Measurements from ENCODE around the gene NCOA6. TPM values are rescaled to one million over a fixed set of nuclear protein-coding genes. Genes with fewer than 3 reads are reported as not detected.

NCOA6 gene
- total and polyA plus RNA-seq, 4 donors = 18.6 to 49.6 (median 33.6) TPM

GRCh38 chr20:34703424-34704176 lies 121.9 kb downstream of the NCOA6 start:
- peak overlapping the region; percentile 90 for H3K27ac ChIP-seq (ENCODE audit: low read depth, low read length)
- peak in 2 of 6 donors; percentile 24 to 52 for DNase-seq (ENCODE audit: low read depth in 4 of 6, low spot score in 6 of 6)
- peak overlapping the region; percentile 92 for H3K4me3 ChIP-seq (ENCODE audit: low read depth, low read length)
- no peaks in the 10 kb centered on the region for H3K9me3 ChIP-seq (ENCODE audit: control insufficient read depth, insufficient read depth, low read length)
- H3K36me3 ChIP-seq (ENCODE audit: control insufficient read depth, insufficient read depth, low read length) = peaks cover 3% of the 10 kb centered on the region
- no peaks in the 10 kb centered on the region for H3K27me3 ChIP-seq (ENCODE audit: control insufficient read depth, insufficient read depth, low read length)
- whole genome bisulfite sequencing (ENCODE audit: insufficient coverage) = 0% methylated on average over 16 of the region's 38 CpGs
- H3K4me1 ChIP-seq (ENCODE audit: control insufficient read depth, insufficient read depth, low read length) = peaks cover 23% of the 10 kb centered on the region

- Histone ChIP-seq H3K27me3 (ENCODE audit: control insufficient read depth, insufficient read depth, low read length) (no peaks in the 10 kb centered on the region), H3K27ac (ENCODE audit: low read depth, low read length) (no peak overlapping the region), H3K36me3 (ENCODE audit: control insufficient read depth, insufficient read depth, low read length) (peaks cover 3% of the 10 kb centered on the region), H3K4me1 (ENCODE audit: control insufficient read depth, insufficient read depth, low read length) (peaks cover 20% of the 10 kb centered on the region), H3K4me3 (ENCODE audit: low read depth, low read length) (peak overlapping the region; percentile 92), H3K9me3 (ENCODE audit: control insufficient read depth, insufficient read depth, low read length) (no peaks in the 10 kb centered on the region)
- 64% methylated on average over 1 of the region's 3 CpGs for WGBS (ENCODE audit: insufficient coverage)
- DNase-seq (ENCODE audit: low read depth in 4 of 6, low spot score in 6 of 6) = no peak
Measured at GRCh38 chr20:34703061-34703423, 122.4 kb downstream of the NCOA6 start.

- Histone ChIP-seq H3K36me3 (ENCODE audit: control insufficient read depth, insufficient read depth, low read length) (no peaks in the 10 kb centered on the region), H3K27ac (ENCODE audit: low read depth, low read length) (no peak overlapping the region), H3K4me1 (ENCODE audit: control insufficient read depth, insufficient read depth, low read length) (peaks cover 20% of the 10 kb centered on the region), H3K27me3 (ENCODE audit: control insufficient read depth, insufficient read depth, low read length) (no peaks in the 10 kb centered on the region), H3K4me3 (ENCODE audit: low read depth, low read length) (no peak overlapping the region), H3K9me3 (ENCODE audit: control insufficient read depth, insufficient read depth, low read length) (no peaks in the 10 kb centered on the region)
- DNase-seq (ENCODE audit: low read depth in 4 of 6, low spot score in 6 of 6) = no peak
- 88% methylated on average over 5 of the region's 6 CpGs for WGBS (ENCODE audit: insufficient coverage)
Measured at GRCh38 chr20:34701405-34702085, 123.9 kb downstream of the NCOA6 start.

GRCh38 chr20:34693414-34693813 lies 132.0 kb downstream of the NCOA6 start:
- 48% methylated on average over 4 of the region's 4 CpGs for WGBS (ENCODE audit: insufficient coverage)
- Histone ChIP-seq H3K4me1 (ENCODE audit: control insufficient read depth, insufficient read depth, low read length) (peaks cover 8% of the 10 kb centered on the region), H3K4me3 (ENCODE audit: low read depth, low read length) (no peak overlapping the region), H3K27me3 (ENCODE audit: control insufficient read depth, insufficient read depth, low read length) (no peaks in the 10 kb centered on the region), H3K27ac (ENCODE audit: low read depth, low read length) (no peak overlapping the region), H3K36me3 (ENCODE audit: control insufficient read depth, insufficient read depth, low read length) (no peaks in the 10 kb centered on the region), H3K9me3 (ENCODE audit: control insufficient read depth, insufficient read depth, low read length) (no peaks in the 10 kb centered on the region)
- DNase-seq (ENCODE audit: low read depth in 4 of 6, low spot score in 6 of 6) = peak in 2 of 6 donors; percentile 35

- WGBS (ENCODE audit: insufficient coverage) = 100% methylated on average over 2 of the region's 3 CpGs
- no peaks in the 10 kb centered on the region for H3K9me3 ChIP-seq (ENCODE audit: control insufficient read depth, insufficient read depth, low read length)
- no peak overlapping the region for H3K4me3 ChIP-seq (ENCODE audit: low read depth, low read length)
- no peaks in the 10 kb centered on the region for H3K36me3 ChIP-seq (ENCODE audit: control insufficient read depth, insufficient read depth, low read length)
- no peak for DNase-seq (ENCODE audit: low read depth in 4 of 6, low spot score in 6 of 6)
- H3K27me3 ChIP-seq (ENCODE audit: control insufficient read depth, insufficient read depth, low read length) = no peaks in the 10 kb centered on the region
- no peak overlapping the region for H3K27ac ChIP-seq (ENCODE audit: low read depth, low read length)
- H3K4me1 ChIP-seq (ENCODE audit: control insufficient read depth, insufficient read depth, low read length) = peaks cover 8% of the 10 kb centered on the region
Measured at GRCh38 chr20:34691838-34692237, 133.6 kb downstream of the NCOA6 start.

- Histone ChIP-seq H3K4me1 (ENCODE audit: control insufficient read depth, insufficient read depth, low read length) (peaks cover 8% of the 10 kb centered on the region), H3K27me3 (ENCODE audit: control insufficient read depth, insufficient read depth, low read length) (no peaks in the 10 kb centered on the region), H3K4me3 (ENCODE audit: low read depth, low read length) (no peak overlapping the region), H3K9me3 (ENCODE audit: control insufficient read depth, insufficient read depth, low read length) (no peaks in the 10 kb centered on the region), H3K27ac (ENCODE audit: low read depth, low read length) (no peak overlapping the region), H3K36me3 (ENCODE audit: control insufficient read depth, insufficient read depth, low read length) (no peaks in the 10 kb centered on the region)
- no peak for DNase-seq (ENCODE audit: low read depth in 4 of 6, low spot score in 6 of 6)
- WGBS (ENCODE audit: insufficient coverage) = no CpG with 5 or more reads among the region's 2 CpGs
Measured at GRCh38 chr20:34689486-34689885, 136.0 kb downstream of the NCOA6 start.

GRCh38 chr20:34683667-34684066 lies 141.8 kb downstream of the NCOA6 start:
- Histone ChIP-seq H3K4me3 (ENCODE audit: low read depth, low read length) (no peak overlapping the region), H3K27ac (ENCODE audit: low read depth, low read length) (no peak overlapping the region), H3K36me3 (ENCODE audit: control insufficient read depth, insufficient read depth, low read length) (no peaks in the 10 kb centered on the region), H3K9me3 (ENCODE audit: control insufficient read depth, insufficient read depth, low read length) (no peaks in the 10 kb centered on the region), H3K4me1 (ENCODE audit: control insufficient read depth, insufficient read depth, low read length) (no peaks in the 10 kb centered on the region), H3K27me3 (ENCODE audit: control insufficient read depth, insufficient read depth, low read length) (no peaks in the 10 kb centered on the region)
- no CpG with 5 or more reads among the region's 3 CpGs for WGBS (ENCODE audit: insufficient coverage)
- no peak for DNase-seq (ENCODE audit: low read depth in 4 of 6, low spot score in 6 of 6)

- no peak overlapping the region for H3K27ac ChIP-seq (ENCODE audit: low read depth, low read length)
Measured at GRCh38 chr20:34680586-34681175, 144.8 kb downstream of the NCOA6 start.

GRCh38 chr20:34676642-34677373 lies 148.6 kb downstream of the NCOA6 start, which contains the start of gene PIGU:
Gene PIGU, minus strand, starts transcription at chr20:34677092. Its CDS starts 7 bp downstream, at chr20:34677085.
- H3K27ac ChIP-seq (ENCODE audit: low read depth, low read length) = peak within 1 kb of the TSS; percentile 79
- no peaks in the 10 kb centered on the region for H3K36me3 ChIP-seq (ENCODE audit: control insufficient read depth, insufficient read depth, low read length)
- H3K27me3 ChIP-seq (ENCODE audit: control insufficient read depth, insufficient read depth, low read length) = no peaks in the 10 kb centered on the region
- DNase-seq (ENCODE audit: low read depth in 4 of 6, low spot score in 6 of 6) = peak; percentile 82 to 98 (median 94)
- H3K4me1 ChIP-seq (ENCODE audit: control insufficient read depth, insufficient read depth, low read length) = peaks cover 7% of the 10 kb centered on the region
- no peaks in the 10 kb centered on the region for H3K9me3 ChIP-seq (ENCODE audit: control insufficient read depth, insufficient read depth, low read length)
- under 1% methylated on average over 61 of the region's 64 CpGs for WGBS (ENCODE audit: insufficient coverage)
- H3K4me3 ChIP-seq (ENCODE audit: low read depth, low read length) = peak within 1 kb of the TSS; percentile 74

More at GRCh38 chr20:34680586-34681175, 144.8 kb downstream of the NCOA6 start:
- Histone ChIP-seq H3K36me3 (ENCODE audit: control insufficient read depth, insufficient read depth, low read length) (no peaks in the 10 kb centered on the region), H3K4me1 (ENCODE audit: control insufficient read depth, insufficient read depth, low read length) (peaks cover 5% of the 10 kb centered on the region), H3K9me3 (ENCODE audit: control insufficient read depth, insufficient read depth, low read length) (no peaks in the 10 kb centered on the region), H3K4me3 (ENCODE audit: low read depth, low read length) (no peak overlapping the region), H3K27me3 (ENCODE audit: control insufficient read depth, insufficient read depth, low read length) (no peaks in the 10 kb centered on the region)
- DNase-seq (ENCODE audit: low read depth in 4 of 6, low spot score in 6 of 6) = no peak

Data from spinal cord (tissue), 10 donors.